GM12892 (cell line): ENCODE results near the gene USP3.

Experiments
- POLR2A ChIP-seq: IDR thresholded peaks from 2 replicates; pipeline ENCODE4 v1.6.1; 2011; ENCODE audit warnings: low read depth, low read length, control low read depth
- POLR2AphosphoS5 ChIP-seq: IDR thresholded peaks from 2 replicates; pipeline ENCODE4 v1.6.1; 2011; ENCODE audit warnings: low read depth, low read length, control low read depth

DNA sequence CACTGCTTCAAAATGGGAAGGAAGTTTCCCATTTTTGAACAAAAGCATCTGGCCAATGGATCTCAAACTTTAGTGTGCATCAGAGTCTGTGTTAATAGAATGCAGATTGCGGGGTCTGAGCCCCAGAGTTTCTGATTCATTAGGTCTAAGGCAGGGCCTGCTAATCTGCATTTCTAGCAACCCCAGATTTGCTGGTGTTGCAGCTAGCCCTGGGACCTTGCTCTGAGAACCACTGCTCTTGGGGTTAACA, 30.7 kb upstream of the USP3 start:
- TF ChIP-seq POLR2AphosphoS5 = no peak
- TF ChIP-seq POLR2A = no peak
